Activated naive CD8-positive, alpha-beta T cell (primary cell): ENCODE results near the gene C1orf87.

Experiments used
- H3K27ac Mint-ChIP-seq: one replicate; pipeline ENCODE4 v1.8.0; 2021; ENCODE audit warnings: mixed read lengths
- H3K27me3 Mint-ChIP-seq: one replicate; pipeline ENCODE4 v1.8.0; 2021; ENCODE audit warnings: mixed read lengths
- H3K36me3 Mint-ChIP-seq: one replicate; pipeline ENCODE4 v1.8.0; 2021; ENCODE audit warnings: mixed read lengths
- H3K4me1 Mint-ChIP-seq: one replicate; pipeline ENCODE4 v1.8.0; 2021; ENCODE audit warnings: low read depth, mixed read lengths
- H3K4me3 Mint-ChIP-seq: one replicate; pipeline ENCODE4 v1.8.0; 2021; ENCODE audit warnings: mild to moderate bottlenecking, mixed read lengths
- H3K9me3 Mint-ChIP-seq: one replicate; pipeline ENCODE4 v1.8.0; 2021; ENCODE audit warnings: low read depth, mixed read lengths

C1orf87 gene

GRCh38 chr1:60078182-60078581 is 4.6 kb upstream of the C1orf87 start:
- H3K27ac Mint-ChIP-seq: no peak overlapping the region
- H3K27me3 Mint-ChIP-seq: peaks cover 20% of the 10 kb centered on the region
- no peaks in the 10 kb centered on the region for H3K9me3 Mint-ChIP-seq

GRCh38 chr1:60071296-60071695 is 2.3 kb downstream of the C1orf87 start:
- no peak overlapping the region for H3K4me3 Mint-ChIP-seq
- H3K27me3 Mint-ChIP-seq: peaks cover 23% of the 10 kb centered on the region
- no peaks in the 10 kb centered on the region for H3K9me3 Mint-ChIP-seq
- H3K4me1 Mint-ChIP-seq: no peaks in the 10 kb centered on the region
- no peaks in the 10 kb centered on the region for H3K36me3 Mint-ChIP-seq
- H3K27ac Mint-ChIP-seq: no peak overlapping the region

More at GRCh38 chr1:60078182-60078581, 4.6 kb upstream of the C1orf87 start:
- Mint-ChIP-seq H3K4me3 (no peak overlapping the region), H3K36me3 (no peaks in the 10 kb centered on the region), H3K4me1 (no peaks in the 10 kb centered on the region)

DNA sequence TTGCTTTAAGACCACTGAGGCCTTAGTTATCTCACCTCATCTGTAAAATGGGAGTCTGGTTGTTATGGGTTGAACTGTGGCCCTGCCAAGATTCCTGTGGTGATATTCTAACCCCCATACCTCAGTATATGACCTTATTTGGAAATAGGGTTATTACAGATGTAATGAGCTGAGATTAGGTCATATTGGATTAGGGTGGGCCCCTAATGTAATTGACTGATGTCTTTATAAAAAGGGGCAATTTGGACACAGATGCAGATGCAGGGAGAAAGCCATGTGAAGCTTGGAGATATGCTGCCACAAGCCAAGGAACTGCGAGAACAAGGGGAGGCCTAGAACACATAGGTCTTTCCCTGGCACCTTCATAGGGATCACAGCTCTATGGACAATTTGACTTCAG is 3.9 kb downstream of the C1orf87 start:
- H3K4me1 Mint-ChIP-seq: no peaks in the 10 kb centered on the region
- H3K36me3 Mint-ChIP-seq: no peaks in the 10 kb centered on the region

DNA sequence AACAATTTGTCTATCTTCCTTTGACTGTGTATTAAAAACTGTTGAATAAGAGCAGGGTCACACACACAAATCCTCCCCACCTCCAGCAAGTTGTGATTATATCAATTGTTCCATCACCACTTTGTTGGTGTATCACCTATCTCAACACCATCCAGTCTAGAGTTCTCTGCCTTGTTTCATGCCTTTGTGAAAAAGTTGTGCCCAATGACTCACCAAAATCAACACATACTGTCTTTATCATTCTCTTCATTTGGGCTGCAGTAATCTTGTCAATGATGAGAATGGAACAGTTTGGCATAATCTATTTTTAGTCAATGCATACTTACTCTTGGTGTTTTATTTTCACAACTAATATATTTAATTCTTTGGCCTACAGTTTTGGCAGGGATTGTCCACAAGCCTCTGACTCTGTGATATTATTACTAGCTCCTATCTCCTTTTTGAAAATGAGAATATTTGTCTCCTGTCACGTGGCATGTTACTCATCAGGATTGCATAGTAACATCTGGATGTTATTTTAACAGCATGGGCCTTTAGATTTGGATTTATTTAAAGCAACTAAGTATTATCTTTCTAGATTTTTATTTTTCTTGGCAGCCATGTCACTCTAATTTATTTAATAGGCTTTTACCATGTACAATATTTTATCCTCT is 5.1 kb downstream of the C1orf87 start:
- Mint-ChIP-seq H3K27ac (no peak overlapping the region), H3K4me1 (no peaks in the 10 kb centered on the region), H3K36me3 (no peaks in the 10 kb centered on the region), H3K4me3 (no peak overlapping the region), H3K27me3 (peaks cover 13% of the 10 kb centered on the region), H3K9me3 (no peaks in the 10 kb centered on the region)

More for the DNA sequence above, 3.9 kb downstream of the C1orf87 start:
- H3K27ac Mint-ChIP-seq: no peak overlapping the region
- H3K27me3 Mint-ChIP-seq: peaks cover 15% of the 10 kb centered on the region
- H3K9me3 Mint-ChIP-seq: no peaks in the 10 kb centered on the region
- H3K4me3 Mint-ChIP-seq: no peak overlapping the region

DNA sequence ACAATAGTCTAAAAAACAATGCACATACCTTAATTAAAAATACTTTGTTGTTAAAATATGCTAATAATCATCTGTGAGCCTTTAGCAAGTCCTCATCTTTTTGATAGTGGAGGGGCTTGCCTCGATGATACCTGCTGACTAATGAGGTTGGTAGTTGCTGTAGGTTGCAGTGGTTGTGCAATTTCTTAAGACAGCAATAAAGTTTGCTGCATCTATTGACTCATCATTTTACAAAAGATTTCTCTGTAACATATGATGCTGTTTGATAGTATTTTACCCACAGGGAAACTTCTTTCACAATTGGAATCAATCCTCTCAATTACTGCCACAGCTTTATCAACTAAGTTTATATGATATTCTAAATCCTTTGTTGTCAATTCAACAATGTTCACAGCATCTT is 7.6 kb downstream of the C1orf87 start:
- Mint-ChIP-seq H3K4me1 (no peaks in the 10 kb centered on the region), H3K4me3 (no peak overlapping the region), H3K27ac (no peak overlapping the region), H3K27me3 (peaks cover 4% of the 10 kb centered on the region), H3K9me3 (no peaks in the 10 kb centered on the region), H3K36me3 (no peaks in the 10 kb centered on the region)

DNA sequence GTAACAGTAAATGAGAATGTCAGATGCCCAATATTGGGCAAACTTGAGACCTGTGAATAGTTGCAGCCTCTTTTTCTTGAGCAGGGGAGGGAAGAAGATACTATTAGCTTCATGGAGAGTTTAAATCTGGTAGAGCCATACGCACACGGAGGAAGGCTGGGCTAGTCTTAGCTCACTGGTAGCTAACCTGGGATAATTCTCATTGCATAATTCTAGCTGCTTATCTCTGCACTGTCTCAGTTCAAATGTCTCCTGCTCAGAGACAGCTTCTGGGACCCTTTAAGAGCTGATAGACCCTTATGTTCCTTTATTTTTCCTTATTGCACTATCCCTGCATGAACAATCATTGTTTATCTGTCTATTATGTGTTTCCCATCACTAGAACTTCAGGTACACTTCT is 8.4 kb downstream of the C1orf87 start:
- H3K4me1 Mint-ChIP-seq: no peaks in the 10 kb centered on the region
- H3K36me3 Mint-ChIP-seq: no peaks in the 10 kb centered on the region
- peaks cover 6% of the 10 kb centered on the region for H3K27me3 Mint-ChIP-seq
- no peaks in the 10 kb centered on the region for H3K9me3 Mint-ChIP-seq
- no peak overlapping the region for H3K4me3 Mint-ChIP-seq
- no peak overlapping the region for H3K27ac Mint-ChIP-seq

- peaks cover 6% of the 10 kb centered on the region for H3K27me3 Mint-ChIP-seq
- H3K9me3 Mint-ChIP-seq: no peaks in the 10 kb centered on the region
- no peaks in the 10 kb centered on the region for H3K36me3 Mint-ChIP-seq
- H3K27ac Mint-ChIP-seq: no peak overlapping the region
- H3K4me1 Mint-ChIP-seq: no peaks in the 10 kb centered on the region
- H3K4me3 Mint-ChIP-seq: no peak overlapping the region
These were observed 10.0 kb downstream of the C1orf87 start for GRCh38 chr1:60063561-60063960.

DNA sequence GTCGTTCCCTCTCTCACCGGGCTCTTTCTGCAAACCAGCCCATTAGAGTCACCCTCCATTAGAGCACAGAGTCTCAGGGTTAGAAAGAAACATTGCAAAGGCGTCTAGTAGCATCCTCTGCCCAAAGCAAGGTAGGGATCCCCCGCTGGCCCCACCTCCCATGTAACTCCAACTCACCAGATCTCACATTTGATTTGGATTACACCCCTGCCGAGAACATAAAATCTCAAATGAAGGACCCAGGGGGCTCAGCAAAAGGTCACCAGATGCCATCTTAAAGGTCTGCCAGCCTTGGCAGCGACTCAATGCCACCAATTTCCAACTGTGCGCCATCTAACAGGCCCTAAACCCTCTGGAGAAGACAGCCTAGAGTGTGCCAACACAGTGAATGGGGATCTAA is 14.1 kb downstream of the C1orf87 start:
- Mint-ChIP-seq H3K4me1 (no peaks in the 10 kb centered on the region), H3K4me3 (no peak overlapping the region), H3K27ac (no peak overlapping the region), H3K27me3 (peaks cover 4% of the 10 kb centered on the region), H3K9me3 (no peaks in the 10 kb centered on the region), H3K36me3 (no peaks in the 10 kb centered on the region)

DNA sequence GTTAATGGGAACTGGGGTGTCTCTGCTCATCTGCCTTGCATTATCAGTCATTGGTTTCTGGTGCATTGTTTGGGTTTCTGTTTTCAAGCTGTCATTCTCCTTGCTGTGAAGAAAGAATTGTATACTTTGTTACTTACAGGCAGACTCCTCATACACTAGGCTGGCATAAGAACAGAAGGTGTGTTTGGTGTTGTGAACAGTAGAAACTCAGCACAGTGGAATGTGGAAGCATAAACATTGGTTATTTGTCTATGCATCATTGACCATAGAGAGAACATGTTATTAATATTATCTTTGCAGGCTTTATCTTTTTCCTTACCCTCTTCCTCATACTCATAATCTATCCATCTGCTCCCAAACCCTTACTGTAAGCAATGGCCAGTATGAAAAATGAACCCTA is 18.2 kb downstream of the C1orf87 start:
- no peaks in the 10 kb centered on the region for H3K4me1 Mint-ChIP-seq
- H3K36me3 Mint-ChIP-seq: no peaks in the 10 kb centered on the region
- H3K4me3 Mint-ChIP-seq: no peak overlapping the region
- peaks cover 6% of the 10 kb centered on the region for H3K9me3 Mint-ChIP-seq
- peaks cover 5% of the 10 kb centered on the region for H3K27me3 Mint-ChIP-seq
- no peak overlapping the region for H3K27ac Mint-ChIP-seq

- Mint-ChIP-seq H3K4me1 (no peaks in the 10 kb centered on the region), H3K27me3 (peaks cover 5% of the 10 kb centered on the region), H3K27ac (no peak overlapping the region)
These were observed 19.2 kb downstream of the C1orf87 start for GRCh38 chr1:60054374-60054773.

DNA sequence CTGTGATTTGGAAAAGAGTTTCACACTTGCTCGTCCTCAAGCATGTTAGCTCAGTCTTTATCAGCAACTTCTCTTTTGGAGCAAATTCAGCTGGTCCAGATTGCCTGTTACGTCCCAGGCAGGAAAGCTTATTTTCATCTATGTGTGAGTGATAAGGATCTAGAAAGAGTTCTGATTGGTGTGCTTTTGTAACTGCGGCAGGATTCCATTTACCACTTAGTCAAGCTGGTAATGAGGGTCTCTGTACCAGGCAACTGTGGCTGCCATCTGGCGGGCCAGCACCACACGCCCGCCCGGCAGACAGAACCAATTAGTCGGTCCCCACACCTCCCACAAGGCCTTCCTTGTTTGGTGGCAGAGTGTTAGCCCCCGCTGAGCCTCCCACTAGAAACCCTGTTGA is 21.0 kb downstream of the C1orf87 start:
- H3K27ac Mint-ChIP-seq: no peak overlapping the region
- peaks cover 18% of the 10 kb centered on the region for H3K9me3 Mint-ChIP-seq
- peaks cover 6% of the 10 kb centered on the region for H3K27me3 Mint-ChIP-seq
- no peak overlapping the region for H3K4me3 Mint-ChIP-seq
- peaks cover 2% of the 10 kb centered on the region for H3K36me3 Mint-ChIP-seq
- no peaks in the 10 kb centered on the region for H3K4me1 Mint-ChIP-seq

More at GRCh38 chr1:60054374-60054773, 19.2 kb downstream of the C1orf87 start:
- Mint-ChIP-seq H3K4me3 (no peak overlapping the region), H3K9me3 (peaks cover 9% of the 10 kb centered on the region), H3K36me3 (no peaks in the 10 kb centered on the region)

DNA sequence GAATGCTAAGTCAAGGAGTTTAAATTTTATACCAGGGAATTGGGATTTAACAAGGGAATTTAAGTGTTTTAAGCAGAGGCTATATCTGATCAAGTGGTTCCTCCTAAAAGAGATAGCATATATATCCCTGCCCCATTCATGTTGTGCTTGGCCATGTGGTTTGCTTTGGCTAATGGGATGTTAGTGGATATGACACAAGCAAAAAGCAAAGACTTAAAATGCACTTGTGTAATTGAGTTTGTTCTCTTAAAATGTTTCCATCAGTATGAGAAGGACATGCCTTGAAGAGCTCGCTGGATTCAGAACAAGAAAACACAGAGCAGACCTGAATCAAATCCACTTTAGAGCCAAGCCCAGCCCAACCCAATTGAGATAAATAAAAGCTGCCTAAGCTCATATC is 22.4 kb downstream of the C1orf87 start:
- peaks cover 18% of the 10 kb centered on the region for H3K9me3 Mint-ChIP-seq
- H3K27me3 Mint-ChIP-seq: peaks cover 6% of the 10 kb centered on the region
- no peak overlapping the region for H3K4me3 Mint-ChIP-seq
- H3K36me3 Mint-ChIP-seq: peaks cover 2% of the 10 kb centered on the region
- H3K27ac Mint-ChIP-seq: no peak overlapping the region
- H3K4me1 Mint-ChIP-seq: no peaks in the 10 kb centered on the region

DNA sequence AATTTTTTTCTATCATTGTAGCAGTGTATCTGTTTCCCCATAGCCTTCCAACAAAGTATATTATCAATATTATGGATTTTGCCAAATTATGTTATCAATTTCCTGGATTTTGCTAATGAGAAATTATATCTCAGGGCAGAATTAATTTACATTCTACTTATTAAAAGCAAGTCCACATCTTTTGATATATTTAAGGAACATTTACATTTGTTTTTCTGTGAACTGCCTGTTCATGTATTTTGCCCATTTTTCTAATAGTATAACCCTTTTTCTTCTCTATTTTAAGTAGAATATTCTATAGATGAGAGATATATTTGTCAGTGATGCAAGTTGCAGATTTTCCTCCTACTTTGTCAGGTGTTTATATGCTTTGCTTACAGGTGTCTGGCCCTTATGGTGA is 24.4 kb downstream of the C1orf87 start:
- Mint-ChIP-seq H3K27ac (no peak overlapping the region), H3K9me3 (peaks cover 18% of the 10 kb centered on the region), H3K27me3 (peaks cover 4% of the 10 kb centered on the region), H3K4me1 (no peaks in the 10 kb centered on the region), H3K36me3 (peaks cover 2% of the 10 kb centered on the region), H3K4me3 (no peak overlapping the region)

DNA sequence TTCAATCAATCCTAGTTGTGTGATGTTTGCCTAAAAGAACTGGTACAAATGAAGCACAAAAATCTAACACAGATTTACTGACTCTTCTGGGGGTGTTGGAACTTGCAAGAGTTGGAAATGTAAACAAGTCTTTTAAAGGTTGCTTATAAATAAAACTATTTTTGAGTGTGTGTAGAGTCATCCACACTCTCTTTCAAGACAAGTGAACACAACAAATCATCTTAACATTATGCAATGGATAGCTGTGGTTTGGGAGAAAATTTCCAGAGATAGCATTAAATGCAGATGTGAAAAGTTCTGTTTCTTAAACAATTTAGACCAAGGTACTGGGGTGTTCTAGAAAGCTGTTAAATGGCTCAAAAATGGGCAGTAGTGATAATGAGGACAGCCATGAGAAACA is 28.7 kb downstream of the C1orf87 start:
- H3K27ac Mint-ChIP-seq: no peak overlapping the region
- no peaks in the 10 kb centered on the region for H3K4me1 Mint-ChIP-seq
- H3K27me3 Mint-ChIP-seq: peaks cover 2% of the 10 kb centered on the region
- H3K36me3 Mint-ChIP-seq: peaks cover 2% of the 10 kb centered on the region
- H3K4me3 Mint-ChIP-seq: no peak overlapping the region
- peaks cover 12% of the 10 kb centered on the region for H3K9me3 Mint-ChIP-seq

- H3K4me3 Mint-ChIP-seq: no peak overlapping the region
These were observed 31.8 kb downstream of the C1orf87 start for GRCh38 chr1:60041783-60042182.

DNA sequence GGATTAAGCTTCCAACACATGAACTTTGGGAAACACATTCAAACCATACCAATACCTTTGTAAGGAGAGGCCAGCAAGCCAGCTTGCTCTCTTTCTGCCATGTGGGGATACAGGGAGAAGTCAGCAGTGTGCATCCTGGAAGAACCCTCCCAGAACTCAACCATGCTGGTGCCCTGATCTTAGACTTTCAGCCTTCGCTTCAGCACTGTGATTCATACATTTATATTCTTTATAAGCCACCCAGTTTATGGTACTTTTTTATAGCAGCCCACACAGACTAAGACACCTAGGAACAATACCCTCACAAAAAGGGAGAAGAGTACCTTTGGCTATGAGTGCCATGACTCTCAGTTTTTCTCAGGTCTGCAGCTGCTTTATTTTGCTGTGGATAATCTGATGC is 35.9 kb downstream of the C1orf87 start:
- Mint-ChIP-seq H3K36me3 (no peaks in the 10 kb centered on the region), H3K4me3 (no peak overlapping the region), H3K4me1 (no peaks in the 10 kb centered on the region), H3K27me3 (no peaks in the 10 kb centered on the region), H3K27ac (no peak overlapping the region), H3K9me3 (no peaks in the 10 kb centered on the region)

More at GRCh38 chr1:60041783-60042182, 31.8 kb downstream of the C1orf87 start:
- Mint-ChIP-seq H3K27me3 (peaks cover 1% of the 10 kb centered on the region), H3K36me3 (no peaks in the 10 kb centered on the region), H3K27ac (no peak overlapping the region), H3K9me3 (no peaks in the 10 kb centered on the region), H3K4me1 (no peaks in the 10 kb centered on the region)
